Measurements from ENCODE around the gene LAMB4.
"Not testable (repeated sequence)": the region's sequence is repeated elsewhere in the genome, so short reads cannot be mapped to it uniquely, and the experiment has no call there.

Gene LAMB4

DNA sequence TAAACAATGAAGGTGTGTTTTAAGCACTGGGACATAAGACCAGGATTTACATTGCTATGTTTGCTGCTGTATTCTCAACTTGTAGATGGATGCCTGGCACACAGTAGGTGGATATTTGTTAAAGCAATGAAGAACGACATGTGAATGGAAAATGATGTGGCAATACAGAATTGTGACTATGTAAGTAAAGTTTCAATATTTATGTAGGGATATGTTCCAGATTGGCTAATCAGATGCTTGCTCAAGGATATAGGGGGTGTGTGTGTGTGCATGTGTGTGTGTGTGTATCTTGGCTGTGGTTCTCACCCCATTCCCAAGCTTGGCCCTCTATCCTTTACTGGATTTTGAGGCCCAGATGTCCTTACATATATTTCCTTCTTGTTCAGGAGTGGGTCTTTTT is 84.5 kb downstream of the LAMB4 start:
- Histone ChIP-seq H3K27ac (ENCODE audit: low read length) (no peak overlapping the region), H3K4me3 (ENCODE audit: low read length in 2 of 2) (no peak overlapping the region), H3K9me3 (ENCODE audit: control insufficient read depth in 2 of 2, low read length in 2 of 2) (no peaks in the 10 kb centered on the region), H3K36me3 (ENCODE audit: control insufficient read depth in 2 of 2, insufficient read depth in 2 of 2, low read length in 2 of 2) (no peaks in the 10 kb centered on the region), H3K4me1 (ENCODE audit: control insufficient read depth, insufficient read depth, low read length) (no peaks in the 10 kb centered on the region), H3K27me3 (ENCODE audit: control insufficient read depth in 1 of 2, insufficient read depth in 2 of 2, low read length in 2 of 2) (no peaks in the 10 kb centered on the region), H3K9ac (ENCODE audit: low read length in 2 of 2) (no peak overlapping the region)

- Histone ChIP-seq H3K4me3 (ENCODE audit: low read length in 2 of 2) (no peak overlapping the region), H3K27me3 (ENCODE audit: control insufficient read depth in 1 of 2, insufficient read depth in 2 of 2, low read length in 2 of 2) (no peaks in the 10 kb centered on the region), H3K36me3 (ENCODE audit: control insufficient read depth in 2 of 2, insufficient read depth in 2 of 2, low read length in 2 of 2) (no peaks in the 10 kb centered on the region), H3K27ac (ENCODE audit: low read length) (no peak overlapping the region), H3K4me1 (ENCODE audit: control insufficient read depth, insufficient read depth, low read length) (no peaks in the 10 kb centered on the region), H3K9me3 (ENCODE audit: control insufficient read depth in 2 of 2, low read length in 2 of 2) (no peaks in the 10 kb centered on the region), H3K9ac (ENCODE audit: low read length in 2 of 2) (no peak overlapping the region)
Measured at GRCh38 chr7:108045154-108045553, 85.0 kb downstream of the LAMB4 start.

GRCh38 chr7:108044345-108044744 is 85.8 kb downstream of the LAMB4 start:
- Histone ChIP-seq H3K9ac (ENCODE audit: low read length in 2 of 2) (no peak overlapping the region), H3K27me3 (ENCODE audit: control insufficient read depth in 1 of 2, insufficient read depth in 2 of 2, low read length in 2 of 2) (no peaks in the 10 kb centered on the region), H3K4me3 (ENCODE audit: low read length in 2 of 2) (no peak overlapping the region), H3K27ac (ENCODE audit: low read length) (no peak overlapping the region), H3K36me3 (ENCODE audit: control insufficient read depth in 2 of 2, insufficient read depth in 2 of 2, low read length in 2 of 2) (no peaks in the 10 kb centered on the region), H3K9me3 (ENCODE audit: control insufficient read depth in 2 of 2, low read length in 2 of 2) (no peaks in the 10 kb centered on the region), H3K4me1 (ENCODE audit: control insufficient read depth, insufficient read depth, low read length) (no peaks in the 10 kb centered on the region)

GRCh38 chr7:108038986-108039385 is 91.2 kb downstream of the LAMB4 start:
- H3K9me3 ChIP-seq (ENCODE audit: control insufficient read depth in 2 of 2, low read length in 2 of 2): no peaks in the 10 kb centered on the region
- H3K27ac ChIP-seq (ENCODE audit: low read length): no peak overlapping the region
- H3K36me3 ChIP-seq (ENCODE audit: control insufficient read depth in 2 of 2, insufficient read depth in 2 of 2, low read length in 2 of 2): no peaks in the 10 kb centered on the region
- no peaks in the 10 kb centered on the region for H3K4me1 ChIP-seq (ENCODE audit: control insufficient read depth, insufficient read depth, low read length)
- H3K4me3 ChIP-seq (ENCODE audit: low read length in 2 of 2): no peak overlapping the region
- H3K9ac ChIP-seq (ENCODE audit: low read length in 2 of 2): no peak overlapping the region
- H3K27me3 ChIP-seq (ENCODE audit: control insufficient read depth in 1 of 2, insufficient read depth in 2 of 2, low read length in 2 of 2): no peaks in the 10 kb centered on the region

GRCh38 chr7:108037741-108038140 is 92.4 kb downstream of the LAMB4 start:
- no peaks in the 10 kb centered on the region for H3K9me3 ChIP-seq (ENCODE audit: control insufficient read depth in 2 of 2, low read length in 2 of 2)
- H3K27me3 ChIP-seq (ENCODE audit: control insufficient read depth in 1 of 2, insufficient read depth in 2 of 2, low read length in 2 of 2): no peaks in the 10 kb centered on the region
- H3K4me1 ChIP-seq (ENCODE audit: control insufficient read depth, insufficient read depth, low read length): no peaks in the 10 kb centered on the region
- no peak overlapping the region for H3K27ac ChIP-seq (ENCODE audit: low read length)
- no peaks in the 10 kb centered on the region for H3K36me3 ChIP-seq (ENCODE audit: control insufficient read depth in 2 of 2, insufficient read depth in 2 of 2, low read length in 2 of 2)
- H3K4me3 ChIP-seq (ENCODE audit: low read length in 2 of 2): no peak overlapping the region
- no peak overlapping the region for H3K9ac ChIP-seq (ENCODE audit: low read length in 2 of 2)

DNA sequence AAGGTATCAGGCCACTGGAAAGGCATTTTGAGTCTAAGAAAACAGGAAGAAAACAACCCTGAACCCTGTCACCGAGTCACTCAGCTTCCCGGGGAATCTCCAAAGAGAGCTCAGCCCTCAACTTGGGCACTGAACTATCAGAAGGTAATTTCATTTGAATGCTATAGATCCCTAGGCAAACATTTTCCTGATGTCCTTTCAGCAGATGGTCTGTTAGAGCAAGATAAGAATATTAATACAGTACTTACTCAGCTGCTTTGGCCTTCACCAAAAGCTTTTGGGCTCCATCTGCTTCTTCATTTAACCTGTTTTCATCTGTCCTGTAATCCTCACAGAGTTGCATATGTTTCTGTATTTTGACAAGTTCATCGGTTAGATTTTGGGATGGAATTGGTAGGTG is 93.0 kb downstream of the LAMB4 start:
- Histone ChIP-seq H3K27me3 (ENCODE audit: control insufficient read depth in 1 of 2, insufficient read depth in 2 of 2, low read length in 2 of 2) (no peaks in the 10 kb centered on the region), H3K27ac (ENCODE audit: low read length) (no peak overlapping the region), H3K4me3 (ENCODE audit: low read length in 2 of 2) (no peak overlapping the region), H3K4me1 (ENCODE audit: control insufficient read depth, insufficient read depth, low read length) (no peaks in the 10 kb centered on the region), H3K36me3 (ENCODE audit: control insufficient read depth in 2 of 2, insufficient read depth in 2 of 2, low read length in 2 of 2) (no peaks in the 10 kb centered on the region), H3K9ac (ENCODE audit: low read length in 2 of 2) (no peak overlapping the region), H3K9me3 (ENCODE audit: control insufficient read depth in 2 of 2, low read length in 2 of 2) (no peaks in the 10 kb centered on the region)

GRCh38 chr7:108034586-108034985 is 95.6 kb downstream of the LAMB4 start:
- H3K4me3 ChIP-seq (ENCODE audit: low read length in 2 of 2): no peak overlapping the region
- no peaks in the 10 kb centered on the region for H3K27me3 ChIP-seq (ENCODE audit: control insufficient read depth in 1 of 2, insufficient read depth in 2 of 2, low read length in 2 of 2)
- H3K27ac ChIP-seq (ENCODE audit: low read length): no peak overlapping the region
- H3K4me1 ChIP-seq (ENCODE audit: control insufficient read depth, insufficient read depth, low read length): no peaks in the 10 kb centered on the region
- no peaks in the 10 kb centered on the region for H3K36me3 ChIP-seq (ENCODE audit: control insufficient read depth in 2 of 2, insufficient read depth in 2 of 2, low read length in 2 of 2)
- H3K9ac ChIP-seq (ENCODE audit: low read length in 2 of 2): no peak overlapping the region
- no peaks in the 10 kb centered on the region for H3K9me3 ChIP-seq (ENCODE audit: control insufficient read depth in 2 of 2, low read length in 2 of 2)

- no peak overlapping the region for H3K4me3 ChIP-seq (ENCODE audit: low read length in 2 of 2)
- no peaks in the 10 kb centered on the region for H3K27me3 ChIP-seq (ENCODE audit: control insufficient read depth in 1 of 2, insufficient read depth in 2 of 2, low read length in 2 of 2)
- no peak overlapping the region for H3K9ac ChIP-seq (ENCODE audit: low read length in 2 of 2)
- no peaks in the 10 kb centered on the region for H3K9me3 ChIP-seq (ENCODE audit: control insufficient read depth in 2 of 2, low read length in 2 of 2)
- H3K27ac ChIP-seq (ENCODE audit: low read length): no peak overlapping the region
- H3K4me1 ChIP-seq (ENCODE audit: control insufficient read depth, insufficient read depth, low read length): no peaks in the 10 kb centered on the region
- no peaks in the 10 kb centered on the region for H3K36me3 ChIP-seq (ENCODE audit: control insufficient read depth in 2 of 2, insufficient read depth in 2 of 2, low read length in 2 of 2)
Measured at GRCh38 chr7:108033776-108034497, 96.2 kb downstream of the LAMB4 start.

DNA sequence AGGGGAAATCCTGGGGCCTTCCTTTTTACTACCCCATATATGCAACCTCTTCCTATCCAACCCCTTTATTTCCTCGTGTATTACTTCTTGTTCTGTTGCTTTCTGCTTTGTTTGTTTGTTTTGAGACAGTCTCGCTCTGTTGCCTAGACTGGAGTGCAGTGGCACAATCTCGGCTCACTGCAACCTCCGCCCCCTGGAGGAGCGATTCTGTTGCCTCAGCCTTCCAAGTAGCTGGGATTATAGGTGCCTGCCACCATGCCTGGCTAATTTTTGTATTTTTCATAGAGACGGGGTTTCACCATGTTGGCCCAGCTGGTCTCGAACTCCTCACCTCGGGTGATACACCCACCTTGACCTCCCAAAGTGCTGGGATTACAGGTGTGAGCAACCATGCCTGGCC is 96.9 kb downstream of the LAMB4 start:
- H3K4me3 ChIP-seq (ENCODE audit: low read length in 2 of 2); H3K9me3 ChIP-seq (ENCODE audit: control insufficient read depth in 2 of 2, low read length in 2 of 2); H3K27me3 ChIP-seq (ENCODE audit: control insufficient read depth in 1 of 2, insufficient read depth in 2 of 2, low read length in 2 of 2); H3K4me1 ChIP-seq (ENCODE audit: control insufficient read depth, insufficient read depth, low read length); H3K36me3 ChIP-seq (ENCODE audit: control insufficient read depth in 2 of 2, insufficient read depth in 2 of 2, low read length in 2 of 2); H3K9ac ChIP-seq (ENCODE audit: low read length in 2 of 2); H3K27ac ChIP-seq (ENCODE audit: low read length): not testable (repeated sequence)

GRCh38 chr7:108030516-108030915 is 99.6 kb downstream of the LAMB4 start:
- H3K4me1 ChIP-seq (ENCODE audit: control insufficient read depth, insufficient read depth, low read length): no peaks in the 10 kb centered on the region
- no peaks in the 10 kb centered on the region for H3K36me3 ChIP-seq (ENCODE audit: control insufficient read depth in 2 of 2, insufficient read depth in 2 of 2, low read length in 2 of 2)
- H3K4me3 ChIP-seq (ENCODE audit: low read length in 2 of 2): no peak overlapping the region
- H3K9ac ChIP-seq (ENCODE audit: low read length in 2 of 2): no peak overlapping the region
- no peaks in the 10 kb centered on the region for H3K27me3 ChIP-seq (ENCODE audit: control insufficient read depth in 1 of 2, insufficient read depth in 2 of 2, low read length in 2 of 2)
- H3K9me3 ChIP-seq (ENCODE audit: control insufficient read depth in 2 of 2, low read length in 2 of 2): no peaks in the 10 kb centered on the region
- H3K27ac ChIP-seq (ENCODE audit: low read length): no peak overlapping the region

DNA sequence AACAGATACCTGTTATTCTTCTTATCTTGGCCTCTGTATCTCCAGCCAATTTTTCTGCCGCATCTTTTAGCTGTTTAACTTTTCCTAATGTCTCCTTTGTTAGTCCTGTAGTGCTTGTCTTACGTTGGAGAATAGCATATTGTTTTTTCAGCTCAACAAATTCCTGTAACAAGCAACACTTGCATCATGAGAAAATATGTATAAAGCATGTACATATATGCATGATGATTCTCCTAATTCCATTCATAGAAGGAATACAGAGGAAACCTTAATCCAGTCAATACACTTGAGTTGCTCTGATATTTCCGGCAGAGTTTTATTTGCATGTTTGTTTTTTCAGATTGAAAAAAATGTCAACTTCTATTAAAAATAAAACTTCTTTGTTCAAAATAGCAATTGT is 101.1 kb downstream of the LAMB4 start:
- no peaks in the 10 kb centered on the region for H3K9me3 ChIP-seq (ENCODE audit: control insufficient read depth in 2 of 2, low read length in 2 of 2)
- H3K36me3 ChIP-seq (ENCODE audit: control insufficient read depth in 2 of 2, insufficient read depth in 2 of 2, low read length in 2 of 2): no peaks in the 10 kb centered on the region
- H3K4me1 ChIP-seq (ENCODE audit: control insufficient read depth, insufficient read depth, low read length): no peaks in the 10 kb centered on the region
- no peak overlapping the region for H3K4me3 ChIP-seq (ENCODE audit: low read length in 2 of 2)
- no peak overlapping the region for H3K27ac ChIP-seq (ENCODE audit: low read length)
- H3K27me3 ChIP-seq (ENCODE audit: control insufficient read depth in 1 of 2, insufficient read depth in 2 of 2, low read length in 2 of 2): no peaks in the 10 kb centered on the region
- H3K9ac ChIP-seq (ENCODE audit: low read length in 2 of 2): no peak overlapping the region

Measured in stomach smooth muscle (tissue), 2 donors.